IMR-90 (cell line): ENCODE measurements around the gene WNT4. TPM values are rescaled to one million over a fixed set of nuclear protein-coding genes. Genes with fewer than 3 reads are reported as not detected.

Source experiments
- ATAC-seq: fragments of 200-7000 bp; cut with Tn5 transposase; 2 replicates; pipeline ENCODE4 v1.9.1; 2020; ENCODE audit warnings: low read depth, mild to moderate bottlenecking, moderate library complexity
- BruUV-seq: library from RNA; stranded (reverse); fragments of 400-500 nt; replicated peaks from 2 replicates; lab custom pipeline; 2021; lab: Mats Ljungman, UMichigan
- CTCF ChIA-PET: fragments of 300-600 bp; formaldehyde crosslinking; extraction: SDS; loops from one replicate; lab custom pipeline; 2021; ENCODE audit warnings: antibody characterized with exemption; lab: Yijun Ruan, JAX
- POLR2A ChIA-PET: fragments of 300-600 bp; sonication (Branson Sonifier 250); formaldehyde crosslinking; loops from one replicate; lab custom pipeline; 2022; ENCODE audit warnings: antibody characterized with exemption; ENCODE audit not compliant: unreplicated experiment; lab: Charles Lee
- DNase-seq: peaks from one replicate; pipeline ENCODE4 v3.0.0; 2013
- H2AFZ ChIP-seq: replicated peaks from 2 replicates; pipeline ENCODE3; 2013; ENCODE audit warnings: low read length, mild to moderate bottlenecking; ENCODE audit not compliant: poor library complexity
- H2AK5ac ChIP-seq: 2 replicates; pipeline ENCODE4 v1.6.1; 2013; ENCODE audit warnings: low read depth, low read length, inconsistent platforms
- H2AK9ac ChIP-seq: replicated peaks from 2 replicates; pipeline ENCODE3; 2013; ENCODE audit warnings: mild to moderate bottlenecking, low read depth, low read length, moderate library complexity; ENCODE audit not compliant: poor library complexity
- H2BK120ac ChIP-seq: 2 replicates; pipeline ENCODE4 v1.6.1; 2013; ENCODE audit warnings: low read depth, low read length, inconsistent platforms
- H2BK15ac ChIP-seq: 3 replicates; pipeline ENCODE4 v1.6.1; 2013; ENCODE audit warnings: low read depth, low read length, inconsistent platforms
- H2BK20ac ChIP-seq: 2 replicates; pipeline ENCODE4 v1.6.1; 2013; ENCODE audit warnings: low read depth, mild to moderate bottlenecking, inconsistent platforms, low read length, moderate library complexity
- H2BK5ac ChIP-seq: 2 replicates; pipeline ENCODE4 v1.6.1; 2013; ENCODE audit warnings: mild to moderate bottlenecking, low read depth, low read length, inconsistent platforms; ENCODE audit not compliant: poor library complexity, severe bottlenecking
- H3K14ac ChIP-seq: replicated peaks from 2 replicates; pipeline ENCODE4 v1.6.1; 2013; ENCODE audit warnings: low read depth, low read length, inconsistent platforms
- H3K18ac ChIP-seq: 2 replicates; pipeline ENCODE4 v1.6.1; 2013; ENCODE audit warnings: low read depth, low read length, control low read depth
- H3K23ac ChIP-seq: 2 replicates; pipeline ENCODE4 v1.6.1; 2013; ENCODE audit warnings: low read depth, low read length, inconsistent platforms
- H3K27ac ChIP-seq: 2 replicates; pipeline ENCODE4 v1.5.1; 2013; ENCODE audit warnings: mild to moderate bottlenecking, control low read depth, low read length; ENCODE audit not compliant: insufficient read depth
- H3K27me3 ChIP-seq: 2 replicates; pipeline ENCODE4 v1.6.1; 2013; ENCODE audit warnings: low read length; ENCODE audit not compliant: control insufficient read depth, insufficient read depth
- H3K36me3 ChIP-seq: 2 replicates; pipeline ENCODE4 v1.6.1; 2013; ENCODE audit warnings: low read length, mixed read lengths; ENCODE audit not compliant: control insufficient read depth, insufficient read depth
- H3K4ac ChIP-seq: 2 replicates; pipeline ENCODE4 v1.6.1; 2013; ENCODE audit warnings: low read depth, low read length, inconsistent platforms
- H3K4me1 ChIP-seq: 2 replicates; pipeline ENCODE4 v1.6.1; 2013; ENCODE audit warnings: low read length, mixed read lengths; ENCODE audit not compliant: control insufficient read depth, insufficient read depth
- H3K4me2 ChIP-seq: 2 replicates; pipeline ENCODE4 v1.6.1; 2013; ENCODE audit warnings: low read depth, mild to moderate bottlenecking, control low read depth, low read length, moderate library complexity
- H3K4me3 ChIP-seq: 2 replicates; pipeline ENCODE4 v1.5.1; 2013; ENCODE audit warnings: low read depth, mild to moderate bottlenecking, control low read depth, low read length, moderate library complexity; ENCODE audit not compliant: insufficient read depth
- H3K56ac ChIP-seq: 2 replicates; pipeline ENCODE4 v1.6.1; 2013; ENCODE audit warnings: low read length, inconsistent platforms; ENCODE audit not compliant: insufficient read depth; ENCODE audit errors: extremely low read depth
- H3K79me1 ChIP-seq, 2 experiments: 2 replicates each; pipeline ENCODE4 v1.6.1; 2013; ENCODE audit warnings: low read length in 2 of 2, inconsistent platforms in 1 of 2, low read depth in 1 of 2
- H3K9ac ChIP-seq: 2 replicates; pipeline ENCODE4 v1.6.1; 2013; ENCODE audit warnings: low read depth, low read length, control low read depth
- H3K9me1 ChIP-seq: 2 replicates; pipeline ENCODE4 v1.6.1; 2013; ENCODE audit warnings: low read length, inconsistent platforms; ENCODE audit not compliant: insufficient read depth
- H3K9me3 ChIP-seq: 2 replicates; pipeline ENCODE4 v1.6.1; 2013; ENCODE audit warnings: low read length; ENCODE audit not compliant: control insufficient read depth, insufficient read depth
- H4K20me1 ChIP-seq: 2 replicates; pipeline ENCODE4 v1.6.1; 2013; ENCODE audit warnings: low read length, inconsistent platforms; ENCODE audit not compliant: insufficient read depth
- H4K5ac ChIP-seq: 2 replicates; pipeline ENCODE4 v1.6.1; 2013; ENCODE audit warnings: mild to moderate bottlenecking, low read depth, low read length, control low read depth
- H4K8ac ChIP-seq, 2 experiments: 2 replicates each; pipeline ENCODE4 v1.6.1; 2013; ENCODE audit warnings: low read depth in 2 of 2, low read length in 2 of 2, control low read depth in 1 of 2, inconsistent platforms in 1 of 2
- H4K91ac ChIP-seq: 2 replicates; pipeline ENCODE4 v1.6.1; 2013; ENCODE audit warnings: low read depth, low read length, inconsistent platforms; ENCODE audit not compliant: insufficient read depth
- FOS ChIP-seq: fragments of 150-350 bp; IDR thresholded peaks from 2 replicates; pipeline ENCODE4 v1.6.1; 2016; ENCODE audit warnings: low read depth, low read length
- MAFK ChIP-seq: IDR thresholded peaks from 2 replicates; pipeline ENCODE4 v1.6.1; 2012; ENCODE audit warnings: low read depth, low read length, improper control_type of control experiment
- RCOR1 ChIP-seq: IDR thresholded peaks from 2 replicates; pipeline ENCODE4 v1.6.1; 2012; ENCODE audit warnings: mild to moderate bottlenecking, low read length, improper control_type of control experiment; ENCODE audit not compliant: insufficient replicate concordance
- WGBS, 2 experiments: methylation state at CpG; one replicate each; pipeline versions ENCODE4 v1.1.5 to v1.1.7; 2013; ENCODE audit warnings: missing lambda C conversion rate in 2 of 2; ENCODE audit not compliant: insufficient read length in 1 of 2; ENCODE audit errors: extremely low coverage in 2 of 2; 5-methylcytosine and 5-hydroxymethylcytosine counted together
- dilution Hi-C: fragments of 300-500 bp; cut with HindIII; formaldehyde crosslinking; loops from one replicate; pipeline ENCODE4 v1.14.3; 2018; ENCODE audit warnings: low sequenced_read_pairs; ENCODE audit not compliant: unreplicated experiment
- in situ Hi-C: fragments of 300-500 bp; cut with MboI; formaldehyde crosslinking; loops from 3 replicates; pipeline ENCODE4 v1.14.3; 2019; ENCODE audit warnings: low sequenced_read_pairs, inconsistent platforms, mixed read lengths
- intact Hi-C: fragments of 100-400 bp; cut with micrococcal nuclease; formaldehyde crosslinking; loops from 2 replicates; pipeline ENCODE4 v1.10.0; 2022
- polyA plus RNA-seq, 3 experiments: library from polyadenylated mRNA; depleted of rRNA; stranded (reverse); fragments of >200 nt; gene quantifications; 2 replicates each; pipeline ENCODE4 v1.2.3, GENCODE V29; 2012; ENCODE audit warnings: low replicate concordance in 1 of 3
- total RNA-seq: library from RNA; depleted of rRNA; stranded (reverse); fragments of >200 nt; gene quantifications from 2 replicates; pipeline ENCODE4 v1.2.3, GENCODE V29; 2012
- TF ChIP-seq, protein P1 (sequence below): conservative IDR thresholded peaks from 2 replicates; pipeline ENCODE4 v1.5.1; 2012; ENCODE audit warnings: mild to moderate bottlenecking, low read depth, low read length, improper control_type of control experiment

The WNT4 gene
- total and polyA plus RNA-seq, 2 of the 4 experiments (the other 2 are of a cell fraction), result not detected

DNA sequence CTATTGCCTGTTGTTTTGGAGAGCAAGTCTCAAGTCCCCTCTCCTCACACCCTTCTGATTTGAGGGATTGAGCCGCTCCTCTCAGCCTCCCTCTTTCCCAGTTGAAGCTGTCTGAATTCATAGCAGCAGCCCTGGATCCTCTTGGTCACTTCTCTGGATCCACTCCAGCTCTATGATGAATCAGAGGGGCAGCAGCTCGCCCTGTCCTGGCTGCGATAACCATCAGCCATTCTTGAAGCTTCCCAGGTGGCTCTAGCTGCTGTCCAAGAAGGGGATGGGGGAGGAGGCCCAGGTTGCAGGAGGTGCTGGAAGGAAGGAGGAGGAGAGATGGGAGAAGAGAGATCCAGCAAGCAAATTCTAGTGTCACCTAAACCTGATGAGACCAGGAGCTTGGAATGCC is 31.3 kb downstream of the WNT4 start:
- H3K23ac ChIP-seq, result no peak overlapping the region
- TF ChIP-seq, protein P1, sequence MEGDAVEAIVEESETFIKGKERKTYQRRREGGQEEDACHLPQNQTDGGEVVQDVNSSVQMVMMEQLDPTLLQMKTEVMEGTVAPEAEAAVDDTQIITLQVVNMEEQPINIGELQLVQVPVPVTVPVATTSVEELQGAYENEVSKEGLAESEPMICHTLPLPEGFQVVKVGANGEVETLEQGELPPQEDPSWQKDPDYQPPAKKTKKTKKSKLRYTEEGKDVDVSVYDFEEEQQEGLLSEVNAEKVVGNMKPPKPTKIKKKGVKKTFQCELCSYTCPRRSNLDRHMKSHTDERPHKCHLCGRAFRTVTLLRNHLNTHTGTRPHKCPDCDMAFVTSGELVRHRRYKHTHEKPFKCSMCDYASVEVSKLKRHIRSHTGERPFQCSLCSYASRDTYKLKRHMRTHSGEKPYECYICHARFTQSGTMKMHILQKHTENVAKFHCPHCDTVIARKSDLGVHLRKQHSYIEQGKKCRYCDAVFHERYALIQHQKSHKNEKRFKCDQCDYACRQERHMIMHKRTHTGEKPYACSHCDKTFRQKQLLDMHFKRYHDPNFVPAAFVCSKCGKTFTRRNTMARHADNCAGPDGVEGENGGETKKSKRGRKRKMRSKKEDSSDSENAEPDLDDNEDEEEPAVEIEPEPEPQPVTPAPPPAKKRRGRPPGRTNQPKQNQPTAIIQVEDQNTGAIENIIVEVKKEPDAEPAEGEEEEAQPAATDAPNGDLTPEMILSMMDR, result no peak
- TF ChIP-seq MAFK, result no peak
- TF ChIP-seq FOS, result 0 out of 2 replicates have a peak, but pooled peaks have one; percentile 36
- no peak for TF ChIP-seq RCOR1
- no TSS peak for BruUV-seq
- H2AFZ ChIP-seq, result no peak overlapping the region
- H2BK15ac ChIP-seq, result no peak overlapping the region
- H4K8ac ChIP-seq, result no peak overlapping the region
- H3K9me3 ChIP-seq, result no peaks in the 10 kb centered on the region
- H4K5ac ChIP-seq, result no peak overlapping the region
- no peak overlapping the region for H2BK5ac ChIP-seq
- H3K18ac ChIP-seq, result no peak overlapping the region
- dilution Hi-C loops (no loop called here), intact Hi-C loops (no loop called here), in situ Hi-C loops (loop anchor here (10.0 kb wide), 1 partner anchor 163 kb away; no protein-coding TSS in a partner anchor)
- ATAC-seq (peak; percentile 61), DNase-seq (peak; percentile 72)
- H2BK20ac ChIP-seq, result no peak overlapping the region
- ChIA-PET POLR2A (no interaction called here), CTCF (interaction anchor here (0.6 kb wide), 1 partner anchor 202 kb away, joined by 6 read pairs; no protein-coding TSS in a partner anchor)
- peaks cover 60 to 98% of the 10 kb centered on the region in 2 experiments for H3K79me1 ChIP-seq
- H2AK5ac ChIP-seq, result no peak overlapping the region
- H3K56ac ChIP-seq, result no peak overlapping the region
- H3K14ac ChIP-seq, result no peak overlapping the region
- H3K36me3 ChIP-seq, result peaks cover 26% of the 10 kb centered on the region
- H3K4ac ChIP-seq, result no peak overlapping the region
- H3K4me3 ChIP-seq, result no peak overlapping the region
- H3K4me2 ChIP-seq, result no peak overlapping the region; the same call in 1 of the 2 replicates
- no peak overlapping the region for H3K27ac ChIP-seq
- H2BK120ac ChIP-seq, result no peak overlapping the region
- WGBS, 2 experiments, result no CpG with 5 or more reads among the region's 3 CpGs
- no peaks in the 10 kb centered on the region for H3K27me3 ChIP-seq
- no peak overlapping the region for H4K91ac ChIP-seq
- H3K9me1 ChIP-seq, result peaks cover 47% of the 10 kb centered on the region
- H3K9ac ChIP-seq, result no peak overlapping the region
- peaks cover 33% of the 10 kb centered on the region for H3K4me1 ChIP-seq
- peaks cover 93% of the 10 kb centered on the region for H4K20me1 ChIP-seq
- H2AK9ac ChIP-seq, result no peak overlapping the region
